M059J (cell line): ENCODE measurements around the gene PSORS1C1. TPM values are rescaled to one million over a fixed set of nuclear protein-coding genes. Genes with fewer than 3 reads are reported as not detected.

ENCODE experiments used
- DNase-seq: peaks from one replicate; pipeline ENCODE4 v3.0.0-alpha.2; 2012; ENCODE audit warnings: low read depth
- total RNA-seq: library from RNA; depleted of rRNA; stranded (reverse); fragments of >200 nt; shearing (Covaris generic); gene quantifications from 2 replicates; pipeline ENCODE4 v1.2.3, GENCODE V29; 2014

Gene PSORS1C1
- total RNA-seq, 1 experiment from 2014 or later = 8.3 TPM

DNA sequence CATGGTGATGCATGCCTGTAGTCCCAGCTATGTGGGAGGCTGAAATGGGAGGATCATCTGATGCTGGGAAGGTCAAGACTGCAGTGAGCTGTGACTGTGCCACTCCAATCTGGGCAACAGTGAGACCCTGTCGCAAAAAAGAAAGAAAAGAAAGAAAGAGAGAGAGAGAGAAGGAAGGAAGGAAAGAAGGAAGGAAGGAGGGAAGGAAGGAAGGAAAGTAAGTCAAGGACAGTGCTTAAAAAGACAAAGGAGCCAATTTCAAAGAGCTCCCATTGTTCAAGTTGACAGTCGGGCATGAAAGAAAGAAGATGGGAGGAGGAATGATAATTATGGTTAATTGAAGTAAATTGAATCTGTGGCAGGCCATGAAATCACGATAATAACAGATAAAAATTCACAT, 18.4 kb upstream of the PSORS1C1 start:
- DNase-seq = no peak

DNA sequence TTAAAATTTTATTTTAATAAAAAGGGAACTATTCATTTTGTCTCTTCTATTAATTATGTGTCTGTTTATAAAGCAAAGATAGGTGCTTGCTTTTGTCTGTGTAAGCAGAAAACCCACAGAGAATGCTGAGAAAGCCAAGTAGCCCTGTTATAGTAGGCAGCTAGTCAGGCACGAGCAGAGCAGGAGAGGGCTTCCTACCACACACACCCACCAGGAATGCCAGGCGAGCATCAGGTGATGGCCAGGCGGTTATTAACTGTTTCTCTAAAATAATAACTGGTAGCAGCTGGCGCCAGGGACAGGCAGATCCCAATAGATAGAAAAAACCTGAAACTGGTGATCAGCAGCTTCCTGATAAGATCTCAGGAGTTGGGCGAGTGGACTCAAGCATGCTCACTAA, 17.9 kb upstream of the PSORS1C1 start:
- no peak for DNase-seq

DNA sequence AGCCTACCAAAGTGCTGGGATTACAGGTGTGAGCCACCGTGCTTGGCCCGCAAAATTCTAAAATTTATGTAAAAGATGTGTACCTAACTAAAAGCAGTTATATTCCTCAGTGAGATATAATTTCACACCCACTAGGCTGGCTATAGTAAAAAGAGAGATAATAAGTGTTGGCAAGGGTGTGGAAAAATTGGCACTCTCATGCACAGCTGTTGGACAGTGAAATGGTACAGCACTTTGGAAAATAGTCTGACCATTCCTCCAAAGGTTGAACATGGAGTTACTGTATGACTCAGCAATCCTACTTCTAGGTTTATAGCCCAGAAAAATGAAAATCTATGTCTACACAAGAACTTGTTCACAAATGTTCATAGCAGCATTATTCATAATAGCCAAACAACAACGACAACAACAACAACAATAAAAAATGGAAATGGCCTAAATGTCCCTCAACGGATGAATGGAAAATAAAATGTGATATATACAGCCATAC, 16.1 kb upstream of the PSORS1C1 start:
- DNase-seq = no peak

DNA sequence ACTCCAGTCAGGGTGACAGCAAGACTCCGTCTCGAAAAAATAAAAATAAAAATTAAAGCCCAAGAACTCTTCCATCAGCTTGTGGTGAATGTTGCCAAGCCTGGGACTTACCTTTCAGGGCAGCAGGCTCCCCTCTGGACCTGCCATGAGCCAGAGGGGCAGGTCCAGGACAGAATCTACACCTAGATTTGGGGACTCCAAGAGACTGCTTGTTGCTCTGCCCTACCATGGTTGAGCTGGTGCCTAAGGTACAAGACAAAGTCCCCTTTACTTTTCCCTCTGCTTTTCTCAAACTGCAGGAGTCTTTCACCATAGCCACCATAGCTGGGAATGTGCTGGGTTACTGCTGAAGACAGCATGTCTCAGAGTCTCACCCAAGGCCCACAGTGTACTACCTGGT, 11.5 kb upstream of the PSORS1C1 start:
- DNase-seq = no peak

DNA sequence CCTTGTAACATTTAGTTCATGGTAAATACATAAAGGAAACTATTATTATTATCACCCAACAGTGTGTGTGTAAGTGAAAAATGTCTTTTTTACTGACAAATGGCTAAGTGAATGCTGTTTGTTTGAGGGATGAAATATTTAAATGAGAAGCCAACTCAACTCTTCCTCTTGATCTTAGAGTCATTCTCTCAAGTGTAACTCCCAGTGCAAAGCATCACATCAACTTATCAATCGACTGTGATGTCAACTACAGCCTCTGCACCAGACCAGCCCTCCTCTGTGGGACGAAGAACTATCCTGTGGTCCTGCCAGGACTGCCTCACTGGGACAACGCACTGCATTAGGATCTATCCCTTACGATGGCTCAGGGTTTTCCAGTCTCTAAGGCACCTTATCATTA, 7.5 kb upstream of the PSORS1C1 start:
- DNase-seq = no peak

DNA sequence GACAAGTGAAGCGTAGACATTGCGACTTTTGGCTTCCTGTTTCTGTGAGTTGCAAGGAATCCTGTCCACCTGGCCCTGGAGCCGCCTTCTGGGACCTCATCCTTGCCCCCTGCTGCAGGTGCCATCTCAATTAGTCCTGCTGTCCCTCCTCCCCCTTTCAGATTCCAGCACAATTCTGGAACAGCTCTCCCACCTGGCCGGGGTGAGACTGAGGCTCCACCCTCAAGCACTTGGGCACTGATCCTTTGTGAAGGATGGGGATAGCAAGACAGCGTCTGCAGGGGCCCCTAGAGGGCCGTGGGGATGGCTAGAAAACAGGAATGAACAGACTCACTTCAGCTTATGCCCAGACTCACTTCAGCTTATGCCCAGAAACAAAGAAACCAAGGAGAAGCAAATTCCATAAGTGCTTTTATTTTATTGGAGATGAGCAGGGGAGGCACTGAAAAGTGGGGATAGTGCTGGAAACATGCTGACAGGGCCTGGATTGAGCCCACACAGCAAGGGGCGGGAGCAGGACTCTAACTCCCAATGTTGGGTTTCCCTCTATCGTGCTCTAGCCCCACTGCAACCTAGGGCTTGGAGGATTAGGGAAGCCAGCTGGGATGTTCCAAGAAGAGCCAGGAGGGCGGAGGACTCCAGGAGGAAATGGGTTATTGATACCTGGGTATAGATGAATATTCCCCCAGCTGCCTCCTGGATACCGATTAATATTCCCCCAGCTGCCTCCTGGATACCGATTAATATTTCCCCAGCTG, 3.6 kb upstream of the PSORS1C1 start:
- DNase-seq = no peak

DNA sequence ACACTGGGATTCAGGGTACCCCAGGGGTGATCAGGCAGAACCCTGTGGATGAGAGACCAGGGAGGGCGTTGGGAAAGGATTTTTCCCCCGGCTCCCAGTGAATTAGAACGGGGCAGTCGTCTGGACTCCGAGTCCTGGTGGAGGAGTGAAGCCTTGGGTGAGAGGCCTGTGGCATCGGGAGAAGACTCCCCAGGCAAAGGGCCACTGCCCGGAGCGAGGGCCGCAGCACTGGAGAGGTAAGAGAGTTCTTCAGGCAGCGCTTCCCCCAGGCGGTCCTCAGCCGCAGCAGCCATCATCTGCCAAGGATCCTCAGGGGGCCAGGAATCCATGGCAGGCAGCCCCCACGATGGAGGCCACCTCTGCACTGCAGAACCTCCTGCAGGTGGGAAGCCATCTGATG, 2.9 kb upstream of the PSORS1C1 start:
- DNase-seq = no peak

DNA sequence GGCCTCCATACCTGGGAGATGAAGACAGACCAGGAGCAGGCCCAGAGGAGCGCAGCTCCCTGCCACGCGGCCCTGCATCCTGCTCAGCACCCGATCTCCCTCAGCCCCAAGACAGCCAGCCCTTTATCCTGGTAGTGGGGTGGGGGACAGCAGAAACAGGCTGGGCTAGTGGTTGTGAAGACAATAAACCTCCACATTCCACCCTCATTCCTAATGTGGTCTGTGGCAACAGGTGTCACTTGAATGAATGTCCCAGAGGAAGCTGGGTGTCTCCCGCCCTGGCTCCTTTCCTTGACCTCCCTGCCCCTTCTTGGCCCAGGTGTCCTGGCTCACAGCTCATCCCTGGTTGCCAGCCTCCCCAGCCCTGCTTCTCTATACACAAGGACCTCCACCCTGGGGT, 2.1 kb upstream of the PSORS1C1 start, which contains the start of gene C6orf15:
C6orf15 (minus strand) TSS at position 98 of the 400 bp plus-strand sequence; CDS start at position 78, 20 bp downstream.
- no peak for DNase-seq

DNA sequence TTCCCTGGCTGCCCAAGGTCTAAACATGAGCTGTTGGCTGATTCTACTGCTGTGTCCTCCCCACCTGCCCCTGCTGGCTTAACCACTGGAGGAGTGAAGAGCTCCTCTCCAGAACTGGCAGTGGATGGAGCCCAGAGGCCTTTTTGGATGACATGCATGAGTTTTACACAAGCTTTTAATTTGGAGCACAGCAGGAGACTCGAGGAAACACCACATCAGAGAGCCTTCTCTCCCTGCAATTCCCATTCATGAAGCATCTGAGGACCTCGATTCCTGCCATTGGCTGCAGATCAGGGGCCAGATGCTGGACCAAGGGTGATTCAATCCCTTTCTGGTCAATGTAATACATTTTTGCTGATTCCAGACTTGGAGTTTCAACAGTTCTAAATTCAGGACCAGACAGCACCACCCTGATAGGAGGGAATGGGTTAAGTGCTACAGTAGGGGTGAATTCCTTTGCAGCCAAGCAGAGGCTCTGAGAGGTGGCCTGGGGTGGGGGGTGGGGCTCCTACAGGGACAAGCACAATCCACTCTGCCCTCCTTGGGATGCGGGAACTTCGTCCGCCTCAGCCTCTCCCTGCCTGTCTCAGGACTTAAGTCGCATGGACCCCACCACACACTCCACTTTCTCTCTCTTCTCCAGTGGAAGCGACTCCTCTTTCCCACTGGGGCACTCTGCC, 599 bp upstream of the PSORS1C1 start:
- DNase-seq = peak; percentile 44

DNA sequence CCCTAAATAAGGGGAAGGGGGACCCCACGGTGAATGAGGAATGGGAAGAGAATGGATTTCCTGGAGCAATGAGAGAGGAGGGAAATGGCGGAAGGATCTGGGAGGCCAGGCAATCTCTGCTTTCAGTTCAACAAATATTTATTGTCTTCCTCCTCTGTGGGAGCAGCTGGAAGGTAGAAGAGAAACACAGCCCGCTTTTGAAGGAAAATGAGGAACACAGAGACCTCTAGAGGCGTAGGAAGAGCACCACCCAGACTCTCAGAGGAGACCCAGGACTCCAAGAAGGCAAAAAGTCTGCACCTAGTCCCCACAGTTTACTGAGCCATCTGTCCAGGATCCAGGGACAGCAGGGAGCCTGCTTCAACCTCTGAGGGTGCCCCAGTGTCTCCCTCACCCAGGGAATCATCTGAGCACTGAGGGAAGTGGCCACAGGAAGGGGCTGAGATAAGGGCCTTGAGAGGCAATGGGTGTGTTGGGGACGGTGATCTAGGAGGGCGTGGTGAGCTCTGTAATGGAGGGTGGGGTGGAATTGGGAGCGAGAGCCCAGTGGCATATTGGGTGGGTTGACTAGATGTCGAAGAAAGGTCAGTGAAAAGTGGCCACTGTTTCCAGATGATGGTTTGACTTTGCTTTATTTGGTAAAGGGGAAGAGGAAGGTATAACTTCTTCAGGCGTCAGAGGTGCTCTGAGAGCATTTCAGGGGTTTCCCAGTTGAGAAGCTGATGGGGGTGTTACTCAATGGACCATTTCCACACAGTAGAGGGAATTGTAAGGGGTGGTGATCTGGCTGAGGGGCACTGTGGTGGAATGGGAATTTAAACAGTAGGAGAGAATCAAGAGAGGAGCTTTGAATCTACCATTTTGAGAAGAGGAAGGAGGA, 610 bp downstream of the PSORS1C1 start:
- peak; percentile 92 for DNase-seq

DNA sequence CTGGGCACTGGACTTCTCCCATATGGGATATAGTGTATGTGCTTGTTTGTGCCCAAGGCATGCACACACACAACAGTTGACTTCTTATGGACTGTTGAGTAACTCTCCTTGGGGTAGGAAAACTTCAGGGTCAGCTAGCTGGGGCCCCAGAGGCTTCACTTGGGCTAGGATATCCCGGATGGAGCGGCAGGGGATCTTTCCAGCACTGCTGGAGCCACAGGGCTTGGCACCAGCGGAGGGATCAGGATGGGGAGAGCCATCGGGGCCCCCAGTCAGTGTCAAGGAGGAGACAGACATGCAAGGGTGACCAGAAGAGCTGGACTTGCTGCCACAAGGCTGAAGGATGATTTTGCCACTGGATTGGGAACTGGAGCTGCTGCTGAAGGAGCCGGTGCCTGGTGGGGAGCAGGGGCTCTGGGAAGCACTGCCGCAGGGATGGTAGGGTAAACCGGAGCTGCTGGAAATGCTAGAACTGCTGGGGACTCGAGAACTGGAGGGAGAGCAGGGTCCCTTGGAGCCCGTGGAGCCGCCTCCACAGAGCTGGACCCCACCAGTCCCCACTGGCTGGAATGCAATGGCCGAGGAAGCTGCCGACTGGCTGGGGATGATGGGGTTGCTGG, 1.5 kb downstream of the PSORS1C1 start:
- DNase-seq = no peak

DNA sequence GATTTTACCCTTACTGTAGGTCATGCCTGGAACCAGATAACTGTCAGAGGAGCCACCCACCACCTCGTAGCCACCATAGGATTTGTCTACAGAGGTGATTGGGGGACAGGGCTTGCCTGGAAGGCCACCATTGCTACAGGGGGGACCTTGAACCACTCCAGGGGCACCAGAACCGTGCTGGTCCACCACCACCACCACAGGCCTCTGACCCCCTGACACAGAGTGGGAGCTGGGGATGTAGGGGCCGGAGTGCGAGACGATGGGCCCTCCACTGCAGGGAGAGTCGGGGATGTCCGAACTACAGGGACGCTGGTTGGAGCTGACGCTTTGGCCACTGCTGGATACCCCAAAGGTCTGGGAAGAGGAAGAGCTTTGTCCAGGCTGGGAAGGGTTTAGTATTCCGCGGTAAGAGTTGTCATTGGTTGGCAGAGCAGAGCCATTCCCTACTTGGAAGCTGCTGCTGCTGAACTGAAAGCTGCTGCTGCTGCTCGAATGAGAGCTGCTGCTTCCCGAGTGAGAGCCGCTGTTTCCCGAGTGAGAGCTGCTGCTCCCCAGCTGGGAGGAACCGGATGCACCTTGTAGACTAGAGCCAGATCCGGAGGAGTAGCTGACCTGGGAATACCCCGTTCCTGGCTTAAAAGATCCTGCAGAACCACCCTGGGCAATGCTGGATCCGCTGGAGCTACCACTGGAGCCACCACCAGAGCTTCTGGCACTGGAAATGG, 2.2 kb downstream of the PSORS1C1 start:
- no peak for DNase-seq

DNA sequence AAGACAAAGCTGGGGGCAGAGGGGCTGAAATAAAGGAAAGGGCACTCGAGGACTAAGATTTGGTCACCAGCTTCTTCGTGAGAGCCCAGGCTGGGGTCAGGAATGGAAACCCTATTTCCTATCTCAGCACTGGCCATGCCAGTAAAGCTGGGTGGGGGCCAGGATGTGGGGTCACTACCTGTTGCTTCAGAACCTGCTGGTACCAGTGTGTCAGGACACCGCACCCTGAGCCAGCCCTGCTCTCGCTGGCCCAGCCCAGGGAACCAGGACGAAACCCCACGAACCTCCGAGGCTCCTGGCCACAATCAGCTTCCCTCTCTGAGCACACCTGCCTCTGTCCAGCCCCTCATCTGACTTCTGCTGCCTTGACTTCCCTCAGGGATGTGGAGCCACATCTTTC, 3.6 kb downstream of the PSORS1C1 start:
- no peak for DNase-seq

DNA sequence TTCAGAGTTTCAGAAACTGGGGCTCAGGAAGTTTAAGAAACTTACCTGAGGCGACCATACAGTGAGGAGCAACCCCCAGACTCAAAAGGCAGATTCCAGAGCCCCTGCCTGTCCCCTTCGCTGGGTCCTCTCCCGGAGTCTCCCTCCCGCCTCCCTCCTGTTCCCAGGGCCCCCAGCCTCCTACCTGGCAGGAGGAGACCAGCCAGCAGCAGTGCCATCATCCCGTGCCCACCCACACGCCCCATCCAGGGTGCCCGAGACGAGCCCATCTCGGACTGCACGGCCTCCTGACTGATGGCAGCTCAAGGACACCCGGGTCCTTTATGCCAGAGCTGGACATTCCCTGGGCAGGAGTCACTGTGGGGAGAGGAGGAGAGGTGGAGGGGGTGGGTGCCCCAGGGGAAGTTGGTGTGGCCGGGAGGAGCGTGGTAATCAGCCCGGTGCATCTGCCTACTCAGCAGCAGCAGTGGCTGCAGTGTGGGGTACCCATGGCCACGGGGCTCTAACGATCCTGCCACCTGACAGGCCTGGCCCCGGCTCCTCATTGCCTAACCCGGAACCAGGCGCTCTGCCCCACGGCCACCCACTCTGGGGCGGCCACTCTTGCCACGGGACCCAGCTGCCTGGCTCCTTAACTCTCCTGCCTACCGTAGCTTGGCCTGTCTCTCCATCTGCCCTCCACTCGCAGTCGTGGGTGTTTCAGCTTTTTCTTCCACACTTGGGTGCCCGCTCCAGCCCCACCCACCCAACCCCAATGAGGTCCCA, 5.7 kb downstream of the PSORS1C1 start, which contains the start of gene CDSN:
CDSN (minus strand) TSS at position 296 of the 765 bp plus-strand sequence; CDS start at position 269, 27 bp downstream.
- no peak for DNase-seq

DNA sequence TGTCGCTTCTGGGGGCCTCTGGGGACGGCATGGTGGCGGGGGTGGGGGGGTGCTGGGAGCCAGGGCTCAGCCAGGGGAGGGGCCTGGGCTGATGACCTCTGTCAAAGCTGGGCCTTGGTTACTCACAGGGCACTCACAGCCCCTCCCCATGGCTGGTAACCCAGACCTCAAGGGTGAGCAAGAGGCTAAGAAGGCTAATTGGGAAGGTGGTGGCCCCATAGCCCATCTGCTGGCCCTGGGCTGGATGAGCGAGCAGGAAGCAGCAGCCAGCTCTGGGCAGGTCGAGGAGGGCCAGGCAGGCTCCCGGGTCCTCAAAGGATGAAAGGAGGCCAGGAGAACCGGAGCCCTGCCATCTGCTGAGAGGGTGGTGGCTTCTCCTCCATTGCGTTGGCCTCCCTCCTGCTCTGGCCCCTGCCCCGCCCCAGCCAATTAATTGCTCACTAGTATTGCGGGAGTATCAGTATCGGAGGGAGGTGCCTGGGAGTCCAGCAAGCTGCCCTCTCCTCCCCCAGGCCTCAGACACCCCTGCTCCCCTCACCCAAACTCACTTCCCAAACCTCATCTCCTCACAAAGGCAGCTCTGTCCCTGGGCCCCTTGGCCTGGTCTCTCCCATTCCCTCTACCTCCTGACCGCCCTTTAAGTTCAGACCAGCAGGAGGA, 6.7 kb downstream of the PSORS1C1 start:
- no peak for DNase-seq

DNA sequence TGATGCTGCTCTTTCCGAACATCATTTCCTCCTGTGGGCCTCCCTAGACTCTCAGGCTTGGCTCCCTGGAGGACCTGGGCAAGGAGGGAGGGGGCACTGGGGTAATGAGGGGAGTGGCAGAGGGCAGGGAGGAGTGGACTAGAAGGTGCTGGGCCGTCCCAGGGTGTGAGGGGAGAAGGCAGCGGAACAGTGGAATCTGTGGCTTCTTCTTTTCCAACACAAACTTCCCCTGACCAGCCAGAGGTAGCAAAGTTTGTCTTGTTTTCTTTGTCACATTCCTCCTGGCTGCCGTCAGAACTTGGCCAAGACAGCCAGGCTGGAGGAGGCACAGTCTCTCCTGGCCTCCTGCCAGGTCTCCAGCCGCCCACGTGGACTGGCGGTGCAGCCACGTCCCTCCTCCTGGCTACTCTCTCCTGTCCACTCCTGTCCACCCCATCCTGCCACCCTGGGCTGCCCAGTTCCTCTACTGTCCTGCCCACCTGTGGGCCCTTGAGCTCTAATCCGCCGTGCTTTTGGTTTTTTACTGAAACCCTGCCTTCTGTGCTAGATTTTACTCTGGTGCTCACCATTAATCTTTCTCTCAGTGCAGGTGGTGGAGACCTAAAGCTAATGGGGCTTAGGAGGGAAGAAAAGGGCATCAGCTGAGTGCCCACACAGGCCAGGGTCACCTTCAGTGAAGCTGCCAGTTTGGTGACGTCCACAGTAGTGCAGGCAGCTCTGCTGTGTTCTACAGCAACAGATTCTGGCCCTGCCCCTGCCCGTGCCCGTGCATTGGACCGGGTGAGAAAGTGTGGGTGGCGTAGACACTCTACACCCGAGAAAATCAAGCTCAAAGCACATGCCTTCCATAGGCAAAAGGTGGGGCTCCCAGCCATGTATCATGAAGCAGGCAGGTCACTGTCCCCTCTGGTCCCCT, 8.4 kb downstream of the PSORS1C1 start:
- peak; percentile 93 for DNase-seq

DNA sequence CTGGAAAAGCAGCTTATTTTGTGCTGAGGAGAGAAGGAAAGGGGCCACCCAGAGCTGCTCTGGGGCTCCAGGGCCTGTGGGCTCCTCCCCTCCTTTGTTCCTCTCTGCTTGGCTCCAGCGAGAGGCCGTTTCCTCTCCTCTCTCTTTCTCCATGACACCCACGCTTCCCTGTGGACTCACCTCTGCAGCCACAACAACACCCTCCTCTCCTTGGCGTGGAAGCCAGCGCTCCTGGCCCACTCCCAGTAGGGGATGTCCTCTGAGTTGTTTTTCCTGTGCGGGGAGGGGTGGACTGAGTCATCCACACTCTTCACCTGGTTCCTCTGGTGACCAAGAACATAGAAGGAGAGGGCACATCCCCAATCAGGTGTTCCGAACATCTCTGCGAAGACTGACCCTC, 10.6 kb downstream of the PSORS1C1 start:
- peak; percentile 83 for DNase-seq

DNA sequence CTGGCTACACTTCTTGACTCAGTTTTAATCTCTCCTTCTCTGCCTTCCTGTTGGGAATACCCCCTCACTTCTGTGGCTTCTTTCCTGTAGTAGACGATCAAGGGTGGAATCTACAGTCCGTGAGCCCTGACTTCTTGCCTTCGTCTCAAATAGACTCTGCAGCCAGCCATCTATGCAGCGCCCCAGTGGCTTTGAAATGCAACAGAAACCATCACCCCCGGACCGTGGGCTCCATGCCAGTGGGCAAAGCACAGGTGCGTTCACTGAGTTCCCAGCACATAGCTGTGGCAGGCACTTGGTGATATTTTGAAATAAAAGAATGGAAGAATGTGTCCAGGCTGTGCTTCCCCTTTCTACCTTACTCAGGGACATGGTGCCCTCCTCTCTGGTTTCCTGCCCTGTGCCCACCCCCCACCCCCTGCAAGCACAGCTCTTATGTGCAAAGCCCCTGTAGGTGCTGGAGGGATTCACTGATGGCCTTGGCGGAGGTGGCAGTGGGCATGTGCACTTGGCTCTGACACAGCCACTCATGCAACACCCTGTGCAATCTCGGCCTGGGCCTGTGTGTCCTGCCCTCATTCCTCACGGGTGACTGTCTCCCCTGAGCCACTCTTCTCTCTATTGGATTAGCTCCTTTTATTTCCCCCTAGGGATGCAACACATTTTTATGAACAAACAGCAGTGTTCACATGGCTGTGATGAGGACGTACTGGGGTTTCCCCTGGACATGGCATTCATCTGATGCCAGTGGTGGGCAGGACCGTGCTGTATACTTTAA, 11.2 kb downstream of the PSORS1C1 start:
- peak; percentile 71 for DNase-seq
